Upper lobe of left lung (tissue), 4 donors: ENCODE results near the gene BEND4.

Experiments used
- CTCF ChIP-seq, 6 experiments: fragments of 450-650 bp in 4 of 6; fragments of 200-600 bp in 2 of 6; sonication (generic) in 2 of 6; IDR thresholded peaks; one replicate each; pipeline ENCODE4 v1.5.1; 2016 to 2019; ENCODE audit warnings: antibody characterized with exemption in 6 of 6
- EP300 ChIP-seq, 4 donors: sonication (generic); formaldehyde crosslinking; IDR thresholded peaks; one replicate each; pipeline ENCODE4 v1.5.1; 2017; ENCODE audit warnings: antibody characterized with exemption in 4 of 4, control low read depth in 2 of 4
- POLR2A ChIP-seq, 4 donors: fragments of 450-650 bp; IDR thresholded peaks; one replicate each; pipeline ENCODE4 v1.5.1; 2016 to 2017; ENCODE audit warnings: antibody characterized with exemption in 4 of 4, mild to moderate bottlenecking in 2 of 4
- POLR2AphosphoS5 ChIP-seq, 2 donors: sonication (generic); formaldehyde crosslinking; IDR thresholded peaks; one replicate each; pipeline ENCODE4 v1.5.1; 2017; ENCODE audit warnings: antibody characterized with exemption in 2 of 2

- TF ChIP-seq CTCF (IDR thresholded peaks at IDR 0.05) = no peak
- no peak for TF ChIP-seq POLR2A (IDR thresholded peaks at IDR 0.05)
- TF ChIP-seq EP300 (IDR thresholded peaks at IDR 0.05) = no peak
- TF ChIP-seq POLR2AphosphoS5 (IDR thresholded peaks at IDR 0.05) = no peak
Measured at GRCh38 chr4:42172921-42173320, 20.5 kb upstream of the BEND4 start.
